ENCODE results near the gene TFIP11.
"Not testable (repeated sequence)": the region's sequence is repeated elsewhere in the genome, so short reads cannot be mapped to it uniquely, and the experiment has no call there.

DNA sequence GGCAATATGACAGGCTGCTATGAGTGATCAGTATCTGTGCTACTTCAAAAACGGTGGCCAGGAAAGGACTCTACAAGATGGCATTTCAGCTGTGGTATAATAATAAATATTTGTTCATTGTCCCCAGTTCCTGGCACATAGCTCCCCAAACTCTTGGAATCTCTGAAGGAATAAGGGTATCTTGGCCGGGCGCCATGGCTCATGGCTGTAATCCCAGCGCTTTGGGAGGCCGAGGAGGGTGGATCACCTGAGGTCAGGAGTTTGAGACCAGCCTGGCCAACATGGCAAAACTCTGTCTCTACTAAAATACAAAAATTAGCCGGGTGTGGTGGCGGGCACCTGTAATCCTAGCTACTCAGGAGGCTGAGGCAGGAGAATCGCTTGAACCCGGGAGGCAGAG is 16.2 kb upstream of the TFIP11 start:
- not testable (repeated sequence) for TF ChIP-seq EZH2 (IDR thresholded peaks at IDR 0.05); POLR2AphosphoS5 (IDR thresholded peaks at IDR 0.05; ENCODE audit: borderline replicate concordance, low read depth, low read length); FOXP2 (optimal IDR thresholded peaks at IDR 0.05; ENCODE audit: control extremely low read depth, extremely low read length, insufficient read depth)

Measured in SK-N-MC (cell line).